ENCODE data around the gene THAP11.

- no peak for TF ChIP-seq CTCF (IDR thresholded peaks at IDR 0.05; ENCODE audit: low read depth, low read length)
- TF ChIP-seq POLR2A (IDR thresholded peaks at IDR 0.05; ENCODE audit: extremely low read depth, insufficient read length) = no peak
- no peak for TF ChIP-seq MAX (IDR thresholded peaks at IDR 0.05; ENCODE audit: low read depth, low read length)
These were observed 36.7 kb downstream of the THAP11 start for GRCh38 chr16:67878846-67879245.

All from NB4 (cell line).